NCI-H524 treated with DMSO at 0.1 percent for 48 hours (cell line): ENCODE data around the gene ABLIM1.

Experiments
- DNase-seq: peaks from one replicate; lab custom pipeline; 2025; lab: John Stamatoyannopoulos, UW

The ABLIM1 gene

DNA sequence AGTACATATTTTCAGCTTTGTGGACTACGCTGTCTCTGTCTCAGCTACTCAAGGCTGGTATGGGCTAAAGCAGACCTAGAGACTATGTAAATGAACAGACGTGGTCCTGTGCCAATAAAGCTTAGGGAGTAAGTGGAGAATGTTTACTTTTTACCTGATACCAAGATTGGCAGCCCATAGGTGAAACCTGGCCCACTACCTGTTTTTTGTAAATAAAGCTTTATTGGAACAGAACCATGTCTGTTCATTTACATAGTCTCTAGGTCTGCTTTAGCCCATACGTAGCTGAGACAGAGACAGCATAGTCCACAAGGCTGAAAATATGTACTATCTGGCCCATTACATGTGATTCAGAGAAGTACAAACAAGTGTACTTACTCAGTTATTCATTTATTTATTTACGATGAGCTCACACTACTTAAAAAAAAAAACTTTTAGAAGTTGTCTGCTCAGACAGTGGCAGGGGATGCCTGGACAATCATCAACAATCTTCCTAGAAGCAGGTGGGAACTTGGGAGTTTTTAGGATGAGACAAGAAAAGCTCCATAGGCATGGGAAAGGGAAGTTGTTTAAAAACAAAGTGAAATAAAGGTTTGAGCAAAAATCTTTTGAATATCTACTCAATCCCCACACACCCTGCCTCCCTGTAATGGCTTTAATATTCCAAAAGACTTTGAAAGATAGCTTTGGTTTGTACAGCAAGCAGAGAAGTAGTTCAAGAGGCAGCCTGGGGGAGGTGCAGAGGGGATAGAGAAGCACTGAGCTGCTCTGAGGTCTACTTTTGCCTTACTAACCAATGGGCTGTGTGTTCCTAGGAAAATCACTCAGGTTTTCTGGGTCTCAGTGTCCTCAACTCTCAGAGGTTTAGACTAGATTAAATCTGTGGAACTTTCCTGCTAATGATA is 139.4 kb downstream of the ABLIM1 start:
- DNase-seq, result no peak

- DNase-seq, result no peak
Measured at GRCh38 chr10:114517368-114518250, 140.5 kb downstream of the ABLIM1 start.

DNA sequence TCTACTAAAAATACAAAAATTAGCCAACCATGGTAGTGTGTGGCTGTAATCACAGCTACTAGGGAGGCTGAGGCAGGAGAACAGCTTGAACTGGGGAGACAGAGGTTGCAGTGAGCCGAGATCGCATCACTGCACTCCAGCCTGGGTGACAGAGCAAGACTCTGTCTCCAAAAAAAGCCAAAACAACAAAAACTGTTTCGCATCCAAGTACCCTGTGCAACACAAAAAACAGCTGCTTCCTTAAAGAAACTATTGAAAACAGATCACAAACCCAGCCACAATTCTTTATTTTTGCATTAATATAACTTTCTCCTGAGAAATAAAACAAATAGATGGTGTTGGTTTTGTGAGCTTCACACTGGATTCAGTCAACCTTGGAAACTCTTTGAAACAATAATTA is 141.7 kb downstream of the ABLIM1 start:
- no peak for DNase-seq

DNA sequence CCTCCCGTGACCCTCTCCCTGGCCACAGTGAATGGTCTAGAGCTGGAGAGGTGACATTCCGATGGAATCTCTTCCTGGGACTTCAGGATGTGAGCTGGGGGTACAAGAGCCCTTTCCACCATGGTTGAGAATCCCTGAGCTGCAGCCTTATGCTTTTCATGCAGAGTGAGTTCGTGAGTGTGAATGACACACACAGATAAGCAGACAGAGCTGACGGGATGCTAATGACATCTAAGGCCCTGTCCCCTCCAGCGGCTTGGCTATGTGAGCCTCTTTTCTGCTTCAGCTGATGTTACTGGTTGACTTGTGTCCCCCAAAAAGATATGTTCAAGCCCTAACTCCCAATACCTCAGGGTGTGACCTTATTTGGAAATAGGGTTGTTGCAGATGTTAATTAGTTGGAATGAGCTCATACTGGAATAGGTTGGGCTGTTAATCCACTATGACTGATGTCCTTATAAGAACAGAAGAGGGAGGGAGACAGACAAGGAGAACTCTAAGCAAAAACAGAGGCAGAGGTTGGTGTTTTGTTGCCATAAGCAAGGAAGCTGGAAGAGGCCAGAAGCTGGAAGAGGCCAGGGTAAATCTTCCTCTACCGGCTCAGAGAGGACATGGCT is 142.7 kb downstream of the ABLIM1 start:
- DNase-seq, result no peak

DNA sequence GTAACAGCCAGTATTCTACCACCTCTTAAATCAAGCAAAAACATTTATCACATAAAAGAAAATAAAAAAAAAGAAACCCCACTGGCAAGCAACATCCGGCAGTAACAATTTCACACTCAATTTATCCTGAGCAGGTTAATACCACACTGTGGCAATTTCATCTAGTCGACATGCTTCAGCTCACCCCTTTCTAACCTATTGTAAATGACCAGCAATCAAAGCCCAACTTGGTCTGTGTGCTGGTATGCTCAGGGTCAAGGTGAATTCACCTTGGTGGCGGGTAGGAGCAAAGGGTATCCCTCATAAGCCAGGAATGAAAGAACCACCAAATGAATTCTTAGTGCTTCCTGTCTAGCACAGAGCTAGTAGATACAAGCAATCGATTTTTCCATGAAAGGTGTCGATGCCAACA is 144.7 kb downstream of the ABLIM1 start:
- DNase-seq, result no peak

DNA sequence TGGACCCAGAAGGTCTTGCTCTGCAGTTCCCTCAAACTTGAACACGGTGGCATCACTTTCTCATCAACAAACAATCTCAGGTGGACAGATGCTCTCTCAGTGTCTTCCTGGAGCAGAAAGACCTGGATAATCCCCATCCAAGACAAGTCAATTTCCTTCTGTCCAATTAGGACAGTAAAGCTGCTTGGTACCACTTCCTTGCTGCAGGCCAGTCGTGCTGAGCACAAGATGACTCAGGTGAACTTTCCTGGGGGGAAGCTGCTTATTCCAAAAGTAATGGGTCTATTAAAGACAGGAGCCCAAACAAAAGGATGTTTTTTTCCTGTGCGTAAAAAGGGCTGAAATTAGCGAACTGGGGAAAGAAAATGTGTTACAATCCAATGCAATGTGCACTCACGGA is 146.2 kb downstream of the ABLIM1 start:
- DNase-seq, result no peak

GRCh38 chr10:114508376-114508775 is 149.7 kb downstream of the ABLIM1 start:
- DNase-seq, result no peak

GRCh38 chr10:114507449-114507848 is 150.6 kb downstream of the ABLIM1 start:
- no peak for DNase-seq

GRCh38 chr10:114506871-114507385 is 151.1 kb downstream of the ABLIM1 start:
- no peak for DNase-seq

- no peak for DNase-seq
Measured at GRCh38 chr10:114504769-114505579, 153.1 kb downstream of the ABLIM1 start.

GRCh38 chr10:114502074-114502473 is 156.0 kb downstream of the ABLIM1 start:
- no peak for DNase-seq

DNA sequence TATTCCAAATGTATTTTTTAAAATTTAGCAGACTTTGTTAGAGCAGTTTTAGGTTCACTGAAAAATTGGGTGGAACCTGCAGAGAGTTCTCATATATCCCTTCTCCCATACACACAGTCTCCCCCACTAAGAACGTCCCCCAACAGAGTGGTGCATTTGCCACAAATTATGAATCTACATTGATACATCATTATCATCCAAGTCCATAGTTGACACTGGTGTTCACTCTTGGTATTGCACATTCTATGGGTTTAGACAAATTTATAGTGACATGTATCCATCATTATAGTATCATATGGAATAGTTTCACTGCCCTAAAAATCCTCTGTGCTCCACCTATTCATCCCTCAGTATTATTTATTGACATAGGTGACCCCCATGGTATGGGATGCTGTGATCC is 156.4 kb downstream of the ABLIM1 start:
- no peak for DNase-seq

DNA sequence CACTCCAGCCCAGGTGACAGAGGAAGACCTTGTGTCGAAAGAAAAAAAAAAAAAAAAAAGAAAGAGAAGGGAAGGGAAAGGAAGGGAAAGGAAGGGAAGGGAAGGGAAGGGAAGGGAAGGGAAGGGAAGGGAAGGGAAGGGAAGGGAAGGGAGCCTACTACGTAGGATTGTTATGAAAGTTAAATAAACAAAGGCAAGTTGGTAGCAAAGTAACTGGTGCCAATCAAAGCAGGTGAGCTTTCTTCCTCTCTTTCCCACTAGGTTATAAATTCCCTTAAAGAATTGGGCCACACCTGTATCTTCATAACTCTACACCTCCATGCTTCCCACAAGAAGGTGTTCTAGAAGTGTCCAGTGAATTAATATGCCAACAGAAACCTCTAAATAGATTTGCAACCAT is 157.4 kb downstream of the ABLIM1 start:
- no peak for DNase-seq

DNA sequence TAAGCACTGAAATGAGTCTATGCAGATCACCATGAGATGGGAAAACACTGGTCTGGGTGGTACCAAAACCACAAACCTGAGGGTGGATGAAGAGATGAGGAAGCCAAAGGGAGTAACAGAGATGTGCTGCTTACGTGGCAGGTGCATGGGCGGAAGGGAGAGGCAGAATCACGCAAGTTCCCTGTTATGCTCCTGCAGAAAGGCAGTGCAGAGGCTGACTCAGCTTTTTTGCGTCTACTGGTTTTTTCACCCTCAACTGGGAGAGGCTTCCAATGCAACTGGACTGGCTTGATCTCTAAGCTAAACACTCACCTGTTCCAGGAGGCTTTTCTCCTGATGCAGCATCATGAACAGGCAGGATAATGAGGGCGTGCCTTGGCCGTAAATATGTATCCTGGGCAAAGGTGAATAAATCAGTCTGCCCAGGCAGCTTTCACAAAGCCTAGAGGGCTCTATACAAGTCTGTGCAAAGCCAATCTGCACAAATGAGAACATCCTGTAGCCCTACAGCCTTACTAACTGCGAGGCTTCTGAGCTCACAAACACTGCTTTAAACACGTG is 158.4 kb downstream of the ABLIM1 start:
- DNase-seq, result no peak

- no peak for DNase-seq
Measured at GRCh38 chr10:114499116-114499515, 159.0 kb downstream of the ABLIM1 start.

GRCh38 chr10:114498413-114499111 is 159.5 kb downstream of the ABLIM1 start:
- DNase-seq, result no peak

DNA sequence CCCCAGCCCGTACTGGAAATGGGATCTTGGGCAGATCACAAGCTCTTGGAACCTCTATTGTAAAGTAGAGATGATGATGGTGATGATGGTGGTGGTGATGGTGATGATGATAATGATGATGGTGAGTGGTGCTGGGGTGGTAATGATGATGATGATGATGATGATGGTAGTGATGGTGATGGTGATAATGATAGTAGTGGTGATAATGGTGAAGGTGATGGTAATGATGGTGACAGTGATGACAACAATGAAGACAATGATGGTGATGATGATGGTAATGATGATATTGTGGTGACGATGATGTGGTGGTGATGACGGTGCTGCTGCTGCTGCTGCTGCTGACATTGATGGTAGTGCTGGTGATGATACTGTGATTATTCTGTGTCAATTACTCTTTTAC is 162.8 kb downstream of the ABLIM1 start:
- no peak for DNase-seq

- DNase-seq, result no peak
Measured at GRCh38 chr10:114492351-114493037, 165.6 kb downstream of the ABLIM1 start.

DNA sequence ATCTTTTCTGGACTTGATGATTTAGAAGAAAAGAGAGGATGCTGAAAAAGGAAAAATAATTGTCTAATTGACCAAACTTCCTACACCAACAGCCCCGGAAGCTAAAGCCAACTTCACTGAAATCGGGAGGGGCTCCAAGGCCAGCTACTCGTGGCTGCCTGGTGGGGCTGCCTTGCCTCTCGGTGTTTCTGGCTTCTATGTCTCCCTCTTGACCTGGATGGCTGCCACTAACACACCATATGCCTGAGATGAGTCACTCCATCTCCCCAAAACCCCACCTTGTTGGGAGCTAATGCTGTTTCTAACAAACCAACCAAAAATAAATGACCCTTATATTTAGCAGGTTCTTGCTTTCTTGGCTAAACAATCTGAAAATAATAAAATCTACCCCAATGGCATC is 166.1 kb downstream of the ABLIM1 start:
- DNase-seq, result no peak

DNA sequence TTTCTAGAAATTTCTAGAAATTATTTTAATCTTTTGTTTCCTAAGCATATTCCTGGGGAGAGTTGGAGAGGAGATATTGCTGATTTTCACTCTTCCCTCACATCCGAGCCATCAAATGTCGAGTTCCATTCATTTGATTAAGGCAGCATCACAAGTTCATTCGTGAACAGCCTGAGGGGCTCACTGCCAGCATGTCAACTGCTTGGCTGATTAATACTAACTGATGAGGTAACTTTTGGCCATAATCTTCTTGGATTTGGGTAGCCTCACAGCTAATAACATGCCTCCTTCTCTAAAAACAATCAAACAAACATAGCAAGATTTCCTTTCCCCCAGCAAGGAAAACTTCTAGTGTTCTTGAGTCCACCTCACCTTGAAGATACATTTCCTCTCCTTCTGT is 166.7 kb downstream of the ABLIM1 start:
- DNase-seq, result no peak
